GM12878 (cell line): ENCODE results near the gene ANP32E. TPM values are rescaled to one million over a fixed set of nuclear protein-coding genes. Genes with fewer than 3 reads are reported as not detected.

ENCODE experiments used
- ATAC-seq: fragments of 200-7000 bp; cut with Tn5 transposase; 3 replicates; pipeline ENCODE4 v1.9.1; 2020; ENCODE audit warnings: mild to moderate bottlenecking, moderate library complexity
- BruUV-seq: library from RNA; stranded (reverse); fragments of 400-500 nt; replicated peaks from 2 replicates; lab custom pipeline; 2021; lab: Mats Ljungman, UMichigan
- CTCF ChIA-PET: fragments of 300-600 bp; sonication (Branson Sonifier 250); formaldehyde crosslinking; extraction: SDS; loops from one replicate; lab custom pipeline; 2021; ENCODE audit warnings: inconsistent platforms; lab: Yijun Ruan, JAX
- POLR2A ChIA-PET: fragments of 350-600 bp; formaldehyde crosslinking; extraction: SDS; loops from one replicate; lab custom pipeline; 2021; ENCODE audit warnings: inconsistent platforms; lab: Charles Lee
- RAD21 ChIA-PET: fragments of 300-600 bp; sonication (Branson Sonifier 250); formaldehyde crosslinking; loops from one replicate; lab custom pipeline; 2023; ENCODE audit warnings: antibody characterized with exemption; ENCODE audit not compliant: unreplicated experiment; lab: Charles Lee
- SMC1A ChIA-PET: fragments of 300-600 bp; sonication (Branson Sonifier 250); formaldehyde crosslinking; loops from one replicate; lab custom pipeline; 2023; ENCODE audit not compliant: unreplicated experiment, uncharacterized antibody; lab: Charles Lee
- DNase-seq: peaks from one replicate; pipeline ENCODE4 v3.0.0-alpha.2; 2011; ENCODE audit warnings: low read depth, low spot score
- FAIRE-seq: peaks from 3 replicates; lab custom pipeline; 2011; peaks lifted over from hg19 to GRCh38; lab: Jason Lieb, UNC
- H2AFZ ChIP-seq: 2 replicates; pipeline ENCODE4 v1.6.0; 2011; ENCODE audit warnings: low read depth, low read length, control low read depth; ENCODE audit not compliant: control insufficient read depth
- H3K27ac ChIP-seq: 2 replicates; pipeline ENCODE4 v1.5.1; 2011; ENCODE audit warnings: control low read depth; ENCODE audit not compliant: control insufficient read depth, insufficient read depth
- H3K27me3 ChIP-seq, 2 experiments: replicated peaks in 1 of 2; 2 replicates each; pipeline versions ENCODE4 v1.6.0 to v1.6.1; 2011; ENCODE audit warnings: low read length in 1 of 2; ENCODE audit not compliant: control insufficient read depth in 2 of 2, insufficient read depth in 2 of 2
- H3K36me3 ChIP-seq, 2 experiments: 2 replicates each; pipeline ENCODE4 v1.5.1; 2011; ENCODE audit warnings: low read length in 1 of 2; ENCODE audit not compliant: control insufficient read depth in 2 of 2, insufficient read depth in 2 of 2
- H3K4me1 ChIP-seq: 2 replicates; pipeline ENCODE4 v1.6.1; 2011; ENCODE audit warnings: mild to moderate bottlenecking, low read length, moderate library complexity, mixed read lengths; ENCODE audit not compliant: control insufficient read depth, insufficient read depth
- H3K4me2 ChIP-seq: 2 replicates; pipeline ENCODE4 v1.6.0; 2011; ENCODE audit warnings: control low read depth; ENCODE audit not compliant: control insufficient read depth, insufficient read depth
- H3K4me3 ChIP-seq: fragments of 200-600 bp; sonication (generic); 2 replicates; pipeline ENCODE4 v1.5.1; 2016
- H3K79me2 ChIP-seq: 2 replicates; pipeline ENCODE4 v1.6.0; 2011; ENCODE audit warnings: low read length; ENCODE audit not compliant: control insufficient read depth, insufficient read depth
- H3K9ac ChIP-seq: 2 replicates; pipeline ENCODE4 v1.8.0; 2011; ENCODE audit warnings: low read length, control low read depth, mixed read lengths; ENCODE audit not compliant: control insufficient read depth, insufficient read depth
- H3K9me3 ChIP-seq: replicated peaks from 3 replicates; pipeline ENCODE4 v1.5.1; 2011; ENCODE audit warnings: mild to moderate bottlenecking, low read length; ENCODE audit not compliant: control insufficient read depth, insufficient read depth
- H4K20me1 ChIP-seq: 2 replicates; pipeline ENCODE4 v1.6.0; 2011; ENCODE audit not compliant: control insufficient read depth, insufficient read depth
- CHD1 ChIP-seq: IDR thresholded peaks from 2 replicates; pipeline ENCODE4 v1.6.1; 2012; ENCODE audit warnings: low read depth, low read length, improper control_type of control experiment
- HDAC2 ChIP-seq: fragments of 200-600 bp; sonication (generic); IDR thresholded peaks from 2 replicates; pipeline ENCODE4 v1.6.1; 2017
- MEF2A ChIP-seq: IDR thresholded peaks from 2 replicates; pipeline ENCODE4 v1.6.1; 2011; ENCODE audit warnings: low read depth, mild to moderate bottlenecking, low read length, moderate library complexity; ENCODE audit not compliant: insufficient read depth
- SIX5 ChIP-seq: IDR thresholded peaks from 2 replicates; pipeline ENCODE4 v1.6.1; 2011; ENCODE audit warnings: mild to moderate bottlenecking, low read depth, low read length, moderate library complexity; ENCODE audit not compliant: severe bottlenecking
- SMAD1 ChIP-seq: fragments of 450-650 bp; IDR thresholded peaks from 2 replicates; pipeline ENCODE4 v1.6.1; 2018; ENCODE audit warnings: mild to moderate bottlenecking, low read depth; ENCODE audit not compliant: partially characterized antibody
- TCF12 ChIP-seq: IDR thresholded peaks from 2 replicates; pipeline ENCODE4 v1.6.1; 2011; ENCODE audit warnings: low read depth, mild to moderate bottlenecking, low read length
- WGBS: methylation state at CpG from one replicate; pipeline ENCODE4 v1.1.6; 2016; ENCODE audit warnings: low lambda C conversion rate; ENCODE audit not compliant: insufficient replicate concordance, insufficient coverage; ENCODE audit errors: missing lambda C conversion rate; 5-methylcytosine and 5-hydroxymethylcytosine counted together
- in situ Hi-C: fragments of 300-500 bp; cut with MboI; formaldehyde crosslinking; loops from 9 replicates; pipeline ENCODE4 v1.14.3; 2018; ENCODE audit warnings: mixed read lengths
- intact Hi-C: fragments of 100-400 bp; cut with micrococcal nuclease; formaldehyde crosslinking; loops from one replicate; pipeline ENCODE4 v1.14.2; 2022; ENCODE audit not compliant: unreplicated experiment
- polyA plus RNA-seq, 11 experiments: library from polyadenylated mRNA; depleted of rRNA in 4 of 11; unstranded in 6 of 11; stranded (reverse) in 5 of 11; fragments of >200 nt; fragmentation: Nextera tagmentation in 4 of 11; fragmentation: Illumina TruSeq in 1 of 11; extraction: Ambion mirVana in 4 of 11; extraction: Trizol in 1 of 11; gene quantifications; 1 replicate in 1 of 11; 2 replicates in 10 of 11; pipeline versions ENCODE4 v1.2.1 to v1.2.3, GENCODE V29; 2011 to 2016; ENCODE audit warnings: inconsistent platforms in 2 of 11, missing spikeins in 2 of 11, low read depth in 1 of 11
- total RNA-seq, 4 experiments: library from RNA; depleted of rRNA in 3 of 4; stranded (reverse); fragments of >200 nt in 3 of 4; fragmentation: Illumina TruSeq in 1 of 4; extraction: Trizol in 1 of 4; gene quantifications; 2 replicates each; pipeline versions ENCODE4 v1.2.1 to v1.2.3, GENCODE V29; 2013 to 2021
- TF ChIP-seq, protein P1 (sequence below): fragments of 450-650 bp; IDR thresholded peaks from 2 replicates; pipeline ENCODE4 v1.6.1; 2017; ENCODE audit warnings: mild to moderate bottlenecking, moderate library complexity
- TF ChIP-seq, protein P2 (sequence below): fragments of 450-650 bp; conservative IDR thresholded peaks from 2 replicates; pipeline ENCODE4 v1.6.1; 2017; ENCODE audit warnings: mild to moderate bottlenecking, moderate library complexity

Gene ANP32E
- total and polyA plus RNA-seq, 10 of the 15 experiments (the other 5 are each of a cell fraction or from before 2014, with no cell fraction given): 59.2 to 250 (median 121) TPM

- intact Hi-C loops: no loop called here
- no peak overlapping the region for H3K27ac ChIP-seq
- no TSS peak for BruUV-seq
- no peak overlapping the region for H3K4me2 ChIP-seq
- H2AFZ ChIP-seq: no peak overlapping the region
- FAIRE-seq (no peak), ATAC-seq (no peak), DNase-seq (no peak)
- no peaks in the 10 kb centered on the region for H3K27me3 ChIP-seq
- POLR2A ChIA-PET: no interaction called here
- in situ Hi-C loops: no loop called here
- no peaks in the 10 kb centered on the region for H3K4me1 ChIP-seq
- no peak overlapping the region for H3K4me3 ChIP-seq
- no peaks in the 10 kb centered on the region for H3K36me3 ChIP-seq
- H3K9ac ChIP-seq: no peak overlapping the region
- TF ChIP-seq MEF2A: no peak
- no peak for TF ChIP-seq SIX5
- TF ChIP-seq HDAC2: no peak
- TF ChIP-seq, protein P1, sequence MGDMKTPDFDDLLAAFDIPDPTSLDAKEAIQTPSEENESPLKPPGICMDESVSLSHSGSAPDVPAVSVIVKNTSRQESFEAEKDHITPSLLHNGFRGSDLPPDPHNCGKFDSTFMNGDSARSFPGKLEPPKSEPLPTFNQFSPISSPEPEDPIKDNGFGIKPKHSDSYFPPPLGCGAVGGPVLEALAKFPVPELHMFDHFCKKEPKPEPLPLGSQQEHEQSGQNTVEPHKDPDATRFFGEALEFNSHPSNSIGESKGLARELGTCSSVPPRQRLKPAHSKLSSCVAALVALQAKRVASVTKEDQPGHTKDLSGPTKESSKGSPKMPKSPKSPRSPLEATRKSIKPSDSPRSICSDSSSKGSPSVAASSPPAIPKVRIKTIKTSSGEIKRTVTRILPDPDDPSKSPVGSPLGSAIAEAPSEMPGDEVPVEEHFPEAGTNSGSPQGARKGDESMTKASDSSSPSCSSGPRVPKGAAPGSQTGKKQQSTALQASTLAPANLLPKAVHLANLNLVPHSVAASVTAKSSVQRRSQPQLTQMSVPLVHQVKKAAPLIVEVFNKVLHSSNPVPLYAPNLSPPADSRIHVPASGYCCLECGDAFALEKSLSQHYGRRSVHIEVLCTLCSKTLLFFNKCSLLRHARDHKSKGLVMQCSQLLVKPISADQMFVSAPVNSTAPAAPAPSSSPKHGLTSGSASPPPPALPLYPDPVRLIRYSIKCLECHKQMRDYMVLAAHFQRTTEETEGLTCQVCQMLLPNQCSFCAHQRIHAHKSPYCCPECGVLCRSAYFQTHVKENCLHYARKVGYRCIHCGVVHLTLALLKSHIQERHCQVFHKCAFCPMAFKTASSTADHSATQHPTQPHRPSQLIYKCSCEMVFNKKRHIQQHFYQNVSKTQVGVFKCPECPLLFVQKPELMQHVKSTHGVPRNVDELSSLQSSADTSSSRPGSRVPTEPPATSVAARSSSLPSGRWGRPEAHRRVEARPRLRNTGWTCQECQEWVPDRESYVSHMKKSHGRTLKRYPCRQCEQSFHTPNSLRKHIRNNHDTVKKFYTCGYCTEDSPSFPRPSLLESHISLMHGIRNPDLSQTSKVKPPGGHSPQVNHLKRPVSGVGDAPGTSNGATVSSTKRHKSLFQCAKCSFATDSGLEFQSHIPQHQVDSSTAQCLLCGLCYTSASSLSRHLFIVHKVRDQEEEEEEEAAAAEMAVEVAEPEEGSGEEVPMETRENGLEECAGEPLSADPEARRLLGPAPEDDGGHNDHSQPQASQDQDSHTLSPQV: no peak
- TF ChIP-seq, protein P2, sequence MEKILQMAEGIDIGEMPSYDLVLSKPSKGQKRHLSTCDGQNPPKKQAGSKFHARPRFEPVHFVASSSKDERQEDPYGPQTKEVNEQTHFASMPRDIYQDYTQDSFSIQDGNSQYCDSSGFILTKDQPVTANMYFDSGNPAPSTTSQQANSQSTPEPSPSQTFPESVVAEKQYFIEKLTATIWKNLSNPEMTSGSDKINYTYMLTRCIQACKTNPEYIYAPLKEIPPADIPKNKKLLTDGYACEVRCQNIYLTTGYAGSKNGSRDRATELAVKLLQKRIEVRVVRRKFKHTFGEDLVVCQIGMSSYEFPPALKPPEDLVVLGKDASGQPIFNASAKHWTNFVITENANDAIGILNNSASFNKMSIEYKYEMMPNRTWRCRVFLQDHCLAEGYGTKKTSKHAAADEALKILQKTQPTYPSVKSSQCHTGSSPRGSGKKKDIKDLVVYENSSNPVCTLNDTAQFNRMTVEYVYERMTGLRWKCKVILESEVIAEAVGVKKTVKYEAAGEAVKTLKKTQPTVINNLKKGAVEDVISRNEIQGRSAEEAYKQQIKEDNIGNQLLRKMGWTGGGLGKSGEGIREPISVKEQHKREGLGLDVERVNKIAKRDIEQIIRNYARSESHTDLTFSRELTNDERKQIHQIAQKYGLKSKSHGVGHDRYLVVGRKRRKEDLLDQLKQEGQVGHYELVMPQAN: no peak
- no peak for TF ChIP-seq SMAD1
- no peak for TF ChIP-seq TCF12
- TF ChIP-seq CHD1: no peak
- RAD21 ChIA-PET: interaction anchor here (1.4 to 2.6 kb wide), 2 partner anchors 14 to 100 kb away, joined by 3 to 13 read pairs; no protein-coding TSS in a partner anchor
- H3K9me3 ChIP-seq: no peaks in the 10 kb centered on the region
- CTCF ChIA-PET: interaction anchor here (0.7 to 19.2 kb wide), 5 partner anchors 10 to 211 kb away, joined by 3 to 577 read pairs (median 4); partner anchors contain the start of gene VPS45
- H3K79me2 ChIP-seq: no peaks in the 10 kb centered on the region
- SMC1A ChIA-PET: interaction anchor here (15.5 kb wide), 1 partner anchor 97 kb away, joined by 338 read pairs; no protein-coding TSS in a partner anchor
- no peaks in the 10 kb centered on the region for H4K20me1 ChIP-seq
- 77% methylated on average over 7 of the region's 7 CpGs for whole genome bisulfite sequencing
Observed at GRCh38 chr1:150173141-150173585, 62.7 kb downstream of the ANP32E start.
